Umbilical cord (tissue), 2 donors: ENCODE data around the gene ZMIZ1. TPM values are rescaled to one million over a fixed set of nuclear protein-coding genes. Genes with fewer than 3 reads are reported as not detected.
A peak's percentile ranks its signal among the peaks of the same experiment; 100 is the strongest.

ENCODE experiments used
- DNase-seq: peaks from one replicate; pipeline ENCODE4 v3.0.0-alpha.2; 2015; ENCODE audit warnings: low spot score
- total RNA-seq: library from RNA; depleted of rRNA; stranded (reverse); fragments of >200 nt; gene quantifications from one replicate; pipeline ENCODE4 v1.2.3, GENCODE V29; 2014; ENCODE audit warnings: low replicate concordance; ENCODE audit not compliant: insufficient read depth

ZMIZ1 gene
- total RNA-seq, 1 donor from 2014 or later, result 20.5 TPM

GRCh38 chr10:79243181-79244067, 174.7 kb downstream of the ZMIZ1 start:
- no peak for DNase-seq

- DNase-seq, result no peak
Observed at GRCh38 chr10:79244068-79244442, 175.3 kb downstream of the ZMIZ1 start.

GRCh38 chr10:79244841-79245504, 176.2 kb downstream of the ZMIZ1 start:
- no peak for DNase-seq

GRCh38 chr10:79245539-79246208, 176.9 kb downstream of the ZMIZ1 start:
- DNase-seq, result no peak

- DNase-seq, result no peak
Observed at GRCh38 chr10:79246209-79246581, 177.4 kb downstream of the ZMIZ1 start.

GRCh38 chr10:79246606-79247275, 178.0 kb downstream of the ZMIZ1 start:
- DNase-seq, result peak; percentile 83

GRCh38 chr10:79247373-79248137, 178.8 kb downstream of the ZMIZ1 start:
- DNase-seq, result no peak

- DNase-seq, result peak; percentile 56
Observed at GRCh38 chr10:79248341-79249185, 179.8 kb downstream of the ZMIZ1 start.

- DNase-seq, result no peak
Observed at GRCh38 chr10:79249186-79250121, 180.7 kb downstream of the ZMIZ1 start.

- no peak for DNase-seq
Observed at GRCh38 chr10:79250259-79250658, 181.5 kb downstream of the ZMIZ1 start.

- DNase-seq, result no peak
Observed at GRCh38 chr10:79252450-79252849, 183.7 kb downstream of the ZMIZ1 start.

GRCh38 chr10:79252971-79253370, 184.2 kb downstream of the ZMIZ1 start:
- DNase-seq, result no peak

- DNase-seq, result no peak
Observed at GRCh38 chr10:79253704-79254103, 184.9 kb downstream of the ZMIZ1 start.

- no peak for DNase-seq
Observed at GRCh38 chr10:79254333-79255006, 185.7 kb downstream of the ZMIZ1 start.

- DNase-seq, result no peak
Observed at GRCh38 chr10:79255007-79255507, 186.3 kb downstream of the ZMIZ1 start.

- no peak for DNase-seq
Observed at GRCh38 chr10:79256264-79256806, 187.6 kb downstream of the ZMIZ1 start.

GRCh38 chr10:79258894-79259293, 190.1 kb downstream of the ZMIZ1 start:
- DNase-seq, result no peak

GRCh38 chr10:79259834-79260233, 191.1 kb downstream of the ZMIZ1 start:
- DNase-seq, result no peak
